Inflammatory macrophage (primary cell): ENCODE results near the gene PSMD2.

Source experiments
- DNase-seq, 2 donors: peaks; one replicate each; pipeline ENCODE4 v3.0.0-alpha.2; 2020 to 2022

PSMD2 gene

GRCh38 chr3:184282941-184283340 lies 16.1 kb upstream of the PSMD2 start:
- DNase-seq, result no peak

DNA sequence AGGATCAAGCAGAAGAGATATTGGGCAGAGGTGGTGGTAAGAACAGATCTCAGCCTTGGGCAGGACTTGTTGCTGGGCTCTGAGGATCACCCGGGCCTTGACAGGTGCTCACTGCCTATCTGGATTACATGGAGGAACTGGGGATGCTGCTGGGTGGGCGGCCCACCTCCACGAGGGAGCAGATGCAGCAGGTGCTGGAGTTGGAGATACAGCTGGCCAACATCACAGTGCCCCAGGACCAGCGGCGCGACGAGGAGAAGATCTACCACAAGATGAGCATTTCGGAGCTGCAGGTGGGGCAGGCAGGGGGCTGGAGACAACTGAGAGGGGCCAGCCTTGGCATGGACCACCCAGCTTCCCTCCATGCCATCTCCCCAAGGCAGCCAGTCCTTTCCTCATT lies 15.4 kb upstream of the PSMD2 start:
- no peak for DNase-seq

DNA sequence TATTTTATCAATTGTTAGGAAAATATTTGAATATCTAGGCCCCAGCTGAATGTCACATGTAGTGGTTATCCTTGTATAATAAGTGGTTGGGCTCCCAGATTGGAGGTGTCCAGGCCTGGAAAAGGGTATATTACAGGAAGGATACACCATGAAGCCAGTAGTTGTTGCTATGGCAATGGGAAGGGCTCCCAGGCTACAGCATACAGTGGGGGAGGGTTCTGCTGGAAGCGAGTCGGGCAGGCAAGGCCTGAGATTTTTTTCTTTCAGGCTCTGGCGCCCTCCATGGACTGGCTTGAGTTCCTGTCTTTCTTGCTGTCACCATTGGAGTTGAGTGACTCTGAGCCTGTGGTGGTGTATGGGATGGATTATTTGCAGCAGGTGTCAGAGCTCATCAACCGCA lies 14.3 kb upstream of the PSMD2 start:
- DNase-seq, result peak; percentile 9 to 39

DNA sequence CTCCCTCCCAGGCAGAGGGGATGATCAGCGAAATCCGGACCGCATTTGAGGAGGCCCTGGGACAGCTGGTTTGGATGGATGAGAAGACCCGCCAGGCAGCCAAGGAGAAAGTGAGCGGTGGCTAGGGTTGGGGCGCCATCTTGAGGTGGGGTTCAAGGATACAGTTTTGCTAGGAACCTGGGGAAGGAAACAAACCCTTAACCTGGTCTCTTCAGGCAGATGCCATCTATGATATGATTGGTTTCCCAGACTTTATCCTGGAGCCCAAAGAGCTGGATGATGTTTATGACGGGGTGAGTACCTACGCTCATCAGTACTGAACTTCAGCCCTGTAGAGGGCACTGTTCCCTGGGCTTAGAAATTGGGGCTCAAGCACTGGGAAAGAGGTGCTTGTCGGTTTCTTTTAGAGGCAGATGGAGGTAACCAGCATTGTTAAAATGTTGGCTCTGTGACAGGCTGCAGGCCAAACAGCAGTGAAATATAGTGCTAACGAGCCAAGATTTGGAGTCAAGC lies 9.6 kb upstream of the PSMD2 start:
- peak; percentile 36 to 37 for DNase-seq

DNA sequence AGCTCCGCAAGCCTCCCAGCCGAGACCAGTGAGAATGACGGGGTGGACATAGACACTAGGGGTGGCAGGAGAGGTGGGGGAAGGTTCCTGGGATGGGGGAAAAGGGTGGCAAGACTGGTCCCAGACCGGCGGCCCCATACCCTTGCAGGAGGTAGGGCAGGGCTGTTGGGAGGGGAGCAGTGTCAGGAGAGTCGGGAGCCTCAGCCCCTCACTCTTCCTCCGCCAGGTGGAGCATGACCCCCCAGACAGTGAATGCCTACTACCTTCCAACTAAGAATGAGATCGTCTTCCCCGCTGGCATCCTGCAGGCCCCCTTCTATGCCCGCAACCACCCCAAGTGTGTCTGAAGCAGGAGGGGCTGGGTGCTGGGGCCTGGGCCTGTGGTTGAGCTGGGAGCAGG lies 8.7 kb upstream of the PSMD2 start:
- no peak for DNase-seq

DNA sequence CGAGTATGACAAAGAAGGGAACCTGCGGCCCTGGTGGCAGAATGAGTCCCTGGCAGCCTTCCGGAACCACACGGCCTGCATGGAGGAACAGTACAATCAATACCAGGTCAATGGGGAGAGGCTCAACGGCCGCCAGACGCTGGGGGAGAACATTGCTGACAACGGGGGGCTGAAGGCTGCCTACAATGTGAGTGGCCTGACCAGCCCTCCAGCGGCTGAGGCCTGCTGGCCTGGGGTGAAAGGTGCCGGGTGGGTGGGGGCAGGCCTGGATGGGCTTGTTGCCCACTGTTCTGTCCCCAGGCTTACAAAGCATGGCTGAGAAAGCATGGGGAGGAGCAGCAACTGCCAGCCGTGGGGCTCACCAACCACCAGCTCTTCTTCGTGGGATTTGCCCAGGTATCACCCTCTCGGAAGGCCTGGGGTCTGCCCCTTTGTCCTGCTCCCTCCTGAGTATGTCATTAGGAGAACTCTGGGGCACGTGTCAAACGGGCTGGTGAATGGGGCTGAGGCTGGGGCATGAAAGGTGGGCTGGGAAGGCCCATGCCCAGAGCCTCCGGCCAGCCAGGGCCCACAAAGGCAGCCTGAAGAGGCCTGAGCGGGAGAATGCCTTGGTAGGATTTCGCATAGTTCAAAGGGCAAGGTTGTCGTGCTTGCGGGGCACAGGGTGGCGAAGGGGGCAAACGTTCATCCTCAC lies 7.8 kb upstream of the PSMD2 start:
- DNase-seq, result no peak

DNA sequence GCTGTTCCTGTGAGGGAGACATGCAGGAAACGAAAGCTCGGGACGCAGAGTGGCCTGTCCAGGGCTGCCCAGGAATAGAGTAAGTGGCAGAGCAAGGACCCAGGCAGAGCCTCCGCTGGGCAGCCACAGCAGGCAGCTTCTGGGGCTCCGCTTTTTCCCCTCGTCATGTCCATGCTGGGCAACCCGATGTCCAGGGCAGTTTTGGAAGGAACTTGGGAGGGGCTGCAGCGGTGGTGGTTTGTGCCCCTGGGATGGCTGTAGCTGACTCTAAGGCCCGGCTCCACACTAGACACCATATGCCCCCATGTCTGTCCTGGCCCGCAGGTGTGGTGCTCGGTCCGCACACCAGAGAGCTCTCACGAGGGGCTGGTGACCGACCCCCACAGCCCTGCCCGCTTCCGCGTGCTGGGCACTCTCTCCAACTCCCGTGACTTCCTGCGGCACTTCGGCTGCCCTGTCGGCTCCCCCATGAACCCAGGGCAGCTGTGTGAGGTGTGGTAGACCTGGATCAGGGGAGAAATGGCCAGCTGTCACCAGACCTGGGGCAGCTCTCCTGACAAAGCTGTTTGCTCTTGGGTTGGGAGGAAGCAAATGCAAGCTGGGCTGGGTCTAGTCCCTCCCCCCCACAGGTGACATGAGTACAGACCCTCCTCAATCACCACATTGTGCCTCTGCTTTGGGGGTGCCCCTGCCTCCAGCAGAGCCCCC lies 7.1 kb upstream of the PSMD2 start:
- no peak for DNase-seq

- no peak for DNase-seq
Observed at GRCh38 chr3:184295771-184296170, 3.3 kb upstream of the PSMD2 start.

DNA sequence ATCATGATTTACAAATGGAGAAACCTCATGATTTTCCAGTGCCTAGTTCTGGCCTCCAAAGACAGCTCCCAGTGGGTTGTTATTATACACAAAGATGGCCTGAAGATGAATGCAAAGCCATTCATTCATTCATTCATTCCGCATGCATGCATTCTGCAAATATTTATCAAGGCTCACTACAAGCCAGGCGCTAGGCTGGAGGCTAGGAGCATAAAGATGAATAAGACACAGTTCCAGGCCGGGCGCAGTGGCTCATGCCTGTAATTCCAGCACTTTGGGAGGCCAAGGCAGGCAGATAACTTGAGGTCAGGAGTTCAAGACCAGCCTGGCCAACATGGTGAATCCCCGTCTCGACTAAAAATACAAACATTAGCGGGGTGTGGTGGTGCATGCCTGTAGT lies 2.4 kb upstream of the PSMD2 start:
- no peak for DNase-seq

DNA sequence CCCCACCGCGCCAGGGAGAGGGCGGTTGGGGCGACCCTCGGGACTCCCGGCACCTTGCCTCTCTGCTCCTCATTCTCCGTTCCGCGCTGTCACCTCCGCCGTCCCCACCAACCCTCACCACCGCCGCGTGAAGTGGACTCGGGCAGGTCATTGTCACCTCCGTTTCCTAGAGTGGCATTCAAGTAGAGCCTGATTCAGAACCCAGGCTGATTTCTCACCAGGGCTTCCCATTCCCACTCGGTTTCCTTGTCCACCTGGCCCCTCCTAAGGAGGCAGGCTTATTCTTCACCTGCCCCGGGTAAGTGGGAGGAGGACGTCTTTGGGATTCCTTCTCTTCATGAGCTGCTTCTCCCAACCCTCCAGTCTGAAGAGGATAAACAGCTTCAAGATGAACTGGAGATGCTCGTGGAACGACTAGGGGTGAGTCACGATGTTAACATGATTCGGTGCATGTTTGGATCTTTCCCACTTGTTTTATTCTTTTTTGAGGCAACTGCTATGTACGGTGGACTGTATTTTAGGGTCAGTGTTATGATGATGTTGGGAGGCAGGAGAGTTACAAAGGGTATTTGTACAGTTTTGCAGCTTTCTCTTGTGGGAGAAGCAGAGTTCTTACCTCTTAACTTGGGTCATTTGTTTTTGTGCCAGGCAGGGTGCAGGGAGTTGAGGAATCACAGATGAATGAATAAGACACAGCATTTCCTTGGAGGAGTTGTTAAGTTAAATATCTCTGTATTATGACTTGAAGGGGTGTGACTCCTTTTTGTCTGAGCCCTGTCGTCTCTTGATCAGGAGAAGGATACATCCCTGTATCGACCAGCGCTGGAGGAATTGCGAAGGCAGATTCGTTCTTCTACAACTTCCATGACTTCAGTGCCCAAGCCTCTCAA lies 692 bp downstream of the PSMD2 start:
- no peak for DNase-seq

GRCh38 chr3:184300378-184300720 lies 1.3 kb downstream of the PSMD2 start:
- DNase-seq, result no peak

GRCh38 chr3:184305577-184305976 lies 6.5 kb downstream of the PSMD2 start:
- DNase-seq, result no peak

GRCh38 chr3:184306341-184306972 lies 7.4 kb downstream of the PSMD2 start:
- no peak for DNase-seq

- no peak for DNase-seq
Observed at GRCh38 chr3:184307915-184308314, 8.9 kb downstream of the PSMD2 start.

DNA sequence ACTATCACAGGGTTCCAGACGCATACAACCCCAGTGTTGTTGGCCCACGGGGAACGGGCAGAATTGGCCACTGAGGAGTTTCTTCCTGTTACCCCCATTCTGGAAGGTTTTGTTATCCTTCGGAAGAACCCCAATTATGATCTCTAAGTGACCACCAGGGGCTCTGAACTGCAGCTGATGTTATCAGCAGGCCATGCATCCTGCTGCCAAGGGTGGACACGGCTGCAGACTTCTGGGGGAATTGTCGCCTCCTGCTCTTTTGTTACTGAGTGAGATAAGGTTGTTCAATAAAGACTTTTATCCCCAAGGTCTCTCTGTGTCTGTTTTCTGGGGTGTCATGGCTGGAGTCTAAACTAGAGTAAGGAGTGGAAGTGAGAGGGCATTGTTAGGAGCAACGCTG lies 9.7 kb downstream of the PSMD2 start:
- DNase-seq, result no peak

- no peak for DNase-seq
Observed at GRCh38 chr3:184311633-184312032, 12.6 kb downstream of the PSMD2 start.

- peak; percentile 91 to 97 for DNase-seq
Observed at GRCh38 chr3:184314363-184314699, 15.3 kb downstream of the PSMD2 start, which contains the start of gene EIF4G1. TSS of gene EIF4G1 (plus strand) at chr3:184314606. CDS start at chr3:184315797, 1,191 bp downstream.

GRCh38 chr3:184314700-184315542 lies 15.9 kb downstream of the PSMD2 start:
- DNase-seq, result peak; percentile 61 to 77

- DNase-seq, result peak; percentile 31 to 41
Observed at GRCh38 chr3:184315543-184315867, 16.5 kb downstream of the PSMD2 start.

DNA sequence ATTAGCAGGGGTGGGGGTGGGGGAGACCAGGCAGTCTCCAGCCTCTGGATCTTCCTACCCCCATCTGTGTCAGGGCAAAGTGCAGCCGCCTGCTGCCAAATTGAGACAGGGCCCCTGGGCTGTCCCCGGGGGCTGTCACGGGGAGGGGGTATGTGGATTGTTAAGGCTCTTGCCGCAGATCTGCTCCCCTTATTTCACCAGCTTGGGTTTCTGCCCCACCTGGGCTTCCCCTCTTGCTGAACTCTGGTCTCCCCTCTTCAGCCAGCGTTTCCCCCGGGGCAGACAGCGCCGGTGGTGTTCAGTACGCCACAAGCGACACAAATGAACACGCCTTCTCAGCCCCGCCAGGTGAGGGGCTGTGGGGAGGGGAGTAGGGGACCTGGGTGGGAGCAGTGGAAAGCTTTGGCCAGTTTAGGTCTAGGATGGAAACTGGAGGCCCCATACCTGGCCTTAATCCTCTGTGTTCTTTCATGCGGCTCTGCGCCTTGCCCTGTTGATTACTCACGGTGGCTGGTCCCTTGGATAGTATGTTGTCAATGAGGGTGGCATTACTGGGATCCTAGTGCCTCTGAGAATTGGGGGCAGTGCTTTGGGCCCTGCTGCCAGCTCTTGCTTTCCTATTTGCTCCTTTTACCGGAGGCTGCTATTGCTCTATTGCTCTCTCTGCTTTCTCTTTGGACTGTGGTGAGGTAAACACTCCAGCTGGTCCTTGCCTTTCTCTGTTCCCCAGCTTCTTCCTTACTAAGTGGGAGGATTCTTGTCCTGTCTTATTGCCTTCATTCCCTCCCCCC lies 17.0 kb downstream of the PSMD2 start:
- DNase-seq, result no peak

DNA sequence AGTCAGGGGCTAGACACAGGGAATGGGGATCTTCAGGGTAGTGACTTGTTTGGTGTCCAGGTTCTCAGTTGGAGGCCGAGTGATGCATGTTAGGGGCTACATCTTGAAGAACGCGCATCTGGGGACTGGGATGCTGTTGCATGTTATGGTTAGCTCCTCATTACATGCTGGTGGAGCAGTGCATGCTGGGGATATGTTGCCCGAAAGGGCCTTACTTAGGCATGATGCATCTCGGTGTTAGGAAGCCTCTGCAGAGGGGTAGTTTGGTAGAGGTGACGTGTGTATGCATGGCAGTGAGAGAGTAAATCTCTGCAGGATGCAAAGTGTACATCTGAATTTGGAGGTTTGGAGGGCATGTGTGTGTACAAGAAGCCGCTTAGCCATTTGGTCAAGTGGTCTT lies 17.8 kb downstream of the PSMD2 start:
- no peak for DNase-seq
